Measurements from ENCODE around the gene CNTNAP5. TPM values are rescaled to one million over a fixed set of nuclear protein-coding genes. Genes with fewer than 3 reads are reported as not detected.

The CNTNAP5 gene
- total and polyA plus RNA-seq, 2 of the 13 experiments (the other 11 are each of a cell fraction or from before 2014, with no cell fraction given): not detected

DNA sequence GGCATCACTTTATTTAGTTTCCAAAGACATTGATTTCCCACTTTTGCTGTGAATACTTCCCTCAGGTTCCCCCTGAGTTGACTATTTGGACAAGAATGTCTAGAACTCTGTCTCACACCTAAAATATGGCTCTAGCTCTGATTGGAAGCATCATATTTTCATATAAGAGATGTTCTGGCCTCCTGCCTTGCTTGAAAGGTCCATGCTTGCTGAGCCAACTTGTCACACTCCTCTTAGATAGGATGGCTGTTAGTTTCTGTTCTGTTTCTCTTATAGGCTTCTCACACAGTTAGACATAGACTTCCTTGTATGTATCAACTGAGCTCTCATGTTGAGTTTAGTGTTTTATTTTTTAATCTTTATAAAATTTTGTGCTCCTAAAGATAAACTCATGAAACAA, 87.1 kb downstream of the CNTNAP5 start:
- no peaks in the 10 kb centered on the region for H4K20me1 ChIP-seq (ENCODE audit: insufficient read depth, low read length)
- H3K27ac ChIP-seq (ENCODE audit: extremely low read length, insufficient read depth, low read length): no peak overlapping the region
- H3K36me3 ChIP-seq (replicated peaks in 1 of 2; ENCODE audit: control insufficient read depth in 1 of 2, insufficient read depth in 2 of 2, low read length in 2 of 2): no peaks in the 10 kb centered on the region
- no peak overlapping the region for H3K4me3 ChIP-seq (replicated peaks in 1 of 3; ENCODE audit: insufficient read depth in 1 of 3, low read depth in 2 of 3, low read length in 3 of 3)
- no peaks in the 10 kb centered on the region for H3K27me3 ChIP-seq (ENCODE audit: control insufficient read depth in 1 of 2, insufficient read depth in 2 of 2, low read length in 2 of 2)
- intact Hi-C loops (cut with micrococcal nuclease; ENCODE audit: unreplicated experiment): no loop called here
- CTCF ChIA-PET (ENCODE audit: low intra/inter-chr PET ratio, low total read pairs): no interaction called here
- no peaks in the 10 kb centered on the region for H3K9me3 ChIP-seq (ENCODE audit: low read length)
- no peak overlapping the region for H2AFZ ChIP-seq (ENCODE audit: low read length)
- TF ChIP-seq ZNF878 (CRISPR knock-in tag; IDR thresholded peaks at IDR 0.05) (no peak), MYNN (CRISPR knock-in tag; IDR thresholded peaks at IDR 0.05; ENCODE audit: low read depth) (no peak), ZSCAN21 (CRISPR knock-in tag; IDR thresholded peaks at IDR 0.05; ENCODE audit: borderline replicate concordance) (no peak), GATA4 (IDR thresholded peaks at IDR 0.05; ENCODE audit: borderline replicate concordance, low read depth) (no peak), RBAK (CRISPR knock-in tag; IDR thresholded peaks at IDR 0.05) (no peak), ZFP1 (CRISPR knock-in tag; IDR thresholded peaks at IDR 0.05) (no peak), HDAC6 (IDR thresholded peaks at IDR 0.05; ENCODE audit: low read depth, low read length) (no peak), KDM4B (CRISPR knock-in tag; IDR thresholded peaks at IDR 0.05) (no peak), PAF1 (CRISPR knock-in tag; IDR thresholded peaks at IDR 0.05) (no peak), STAG1 (CRISPR knock-in tag; IDR thresholded peaks at IDR 0.05) (no peak)
- TF ChIP-seq, protein P1, sequence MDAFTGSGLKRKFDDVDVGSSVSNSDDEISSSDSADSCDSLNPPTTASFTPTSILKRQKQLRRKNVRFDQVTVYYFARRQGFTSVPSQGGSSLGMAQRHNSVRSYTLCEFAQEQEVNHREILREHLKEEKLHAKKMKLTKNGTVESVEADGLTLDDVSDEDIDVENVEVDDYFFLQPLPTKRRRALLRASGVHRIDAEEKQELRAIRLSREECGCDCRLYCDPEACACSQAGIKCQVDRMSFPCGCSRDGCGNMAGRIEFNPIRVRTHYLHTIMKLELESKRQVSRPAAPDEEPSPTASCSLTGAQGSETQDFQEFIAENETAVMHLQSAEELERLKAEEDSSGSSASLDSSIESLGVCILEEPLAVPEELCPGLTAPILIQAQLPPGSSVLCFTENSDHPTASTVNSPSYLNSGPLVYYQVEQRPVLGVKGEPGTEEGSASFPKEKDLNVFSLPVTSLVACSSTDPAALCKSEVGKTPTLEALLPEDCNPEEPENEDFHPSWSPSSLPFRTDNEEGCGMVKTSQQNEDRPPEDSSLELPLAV (CRISPR knock-in tag; conservative IDR thresholded peaks at IDR 0.05; ENCODE audit: low read depth): no peak
- TF ChIP-seq, protein P2, sequence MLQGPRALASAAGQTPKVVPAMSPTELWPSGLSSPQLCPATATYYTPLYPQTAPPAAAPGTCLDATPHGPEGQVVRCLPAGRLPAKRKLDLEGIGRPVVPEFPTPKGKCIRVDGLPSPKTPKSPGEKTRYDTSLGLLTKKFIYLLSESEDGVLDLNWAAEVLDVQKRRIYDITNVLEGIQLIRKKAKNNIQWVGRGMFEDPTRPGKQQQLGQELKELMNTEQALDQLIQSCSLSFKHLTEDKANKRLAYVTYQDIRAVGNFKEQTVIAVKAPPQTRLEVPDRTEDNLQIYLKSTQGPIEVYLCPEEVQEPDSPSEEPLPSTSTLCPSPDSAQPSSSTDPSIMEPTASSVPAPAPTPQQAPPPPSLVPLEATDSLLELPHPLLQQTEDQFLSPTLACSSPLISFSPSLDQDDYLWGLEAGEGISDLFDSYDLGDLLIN (CRISPR knock-in tag; IDR thresholded peaks at IDR 0.05; ENCODE audit: borderline replicate concordance): no peak
- TF ChIP-seq, protein P3, sequence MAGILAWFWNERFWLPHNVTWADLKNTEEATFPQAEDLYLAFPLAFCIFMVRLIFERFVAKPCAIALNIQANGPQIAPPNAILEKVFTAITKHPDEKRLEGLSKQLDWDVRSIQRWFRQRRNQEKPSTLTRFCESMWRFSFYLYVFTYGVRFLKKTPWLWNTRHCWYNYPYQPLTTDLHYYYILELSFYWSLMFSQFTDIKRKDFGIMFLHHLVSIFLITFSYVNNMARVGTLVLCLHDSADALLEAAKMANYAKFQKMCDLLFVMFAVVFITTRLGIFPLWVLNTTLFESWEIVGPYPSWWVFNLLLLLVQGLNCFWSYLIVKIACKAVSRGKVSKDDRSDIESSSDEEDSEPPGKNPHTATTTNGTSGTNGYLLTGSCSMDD (CRISPR knock-in tag; IDR thresholded peaks at IDR 0.05): no peak
- POLR2A ChIA-PET: no interaction called here
- FAIRE-seq (no peak), DNase-seq (ENCODE audit: low spot score) (no peak), ATAC-seq (no peak)
- no peak overlapping the region for H3K4me2 ChIP-seq (ENCODE audit: low read depth, low read length)
- H3K4me1 ChIP-seq (ENCODE audit: insufficient read depth, low read length): no peaks in the 10 kb centered on the region
- H3K79me2 ChIP-seq (ENCODE audit: insufficient read depth, low read length): no peaks in the 10 kb centered on the region
- in situ Hi-C loops (cut with HindIII; ENCODE audit: extremely low pct_ligation_motif_present, low pct_unique_long_range_greater_than_20kb): no loop called here
- BruUV-seq (replicated peaks): no TSS peak
- H3K9ac ChIP-seq (ENCODE audit: insufficient read depth, low read depth, low read length): no peak overlapping the region
